ENCODE data around the gene PLAGL1.

The PLAGL1 gene

GRCh38 chr6:143970456-143971218 is 37.4 kb downstream of the PLAGL1 start:
- no peak for TF ChIP-seq YY1 (IDR thresholded peaks at IDR 0.05; ENCODE audit: insufficient read depth, insufficient read length)
- TF ChIP-seq ZNF274 (IDR thresholded peaks at IDR 0.05; ENCODE audit: low read depth, low read length) = no peak
- no peak for TF ChIP-seq SUZ12 (IDR thresholded peaks at IDR 0.05; ENCODE audit: extremely low read depth, insufficient read depth, insufficient read length)
- H3K9ac ChIP-seq (ENCODE audit: insufficient read length, low read depth) = no peak overlapping the region
- peaks cover under 1% of the 10 kb centered on the region for H3K4me1 ChIP-seq (ENCODE audit: insufficient read depth, insufficient read length)
- peaks cover 85% of the 10 kb centered on the region for H3K27me3 ChIP-seq (ENCODE audit: insufficient read depth, insufficient read length)
- no peak overlapping the region for H3K4me3 ChIP-seq (ENCODE audit: insufficient read length, low read depth)
- H3K9me3 ChIP-seq (ENCODE audit: insufficient read depth, low read length) = no peaks in the 10 kb centered on the region
- no peaks in the 10 kb centered on the region for H3K36me3 ChIP-seq (ENCODE audit: insufficient read depth, insufficient read length, low read length)
- DNase-seq (ENCODE audit: low read depth, low spot score) = no peak

GRCh38 chr6:143969077-143969476 is 39.0 kb downstream of the PLAGL1 start:
- TF ChIP-seq SUZ12 (IDR thresholded peaks at IDR 0.05; ENCODE audit: extremely low read depth, insufficient read depth, insufficient read length) = no peak
- no peaks in the 10 kb centered on the region for H3K36me3 ChIP-seq (ENCODE audit: insufficient read depth, insufficient read length, low read length)
- H3K27me3 ChIP-seq (ENCODE audit: insufficient read depth, insufficient read length) = peaks cover 83% of the 10 kb centered on the region
- H3K9me3 ChIP-seq (ENCODE audit: insufficient read depth, low read length) = no peaks in the 10 kb centered on the region; the same call in 1 of the 2 replicates
- H3K9ac ChIP-seq (ENCODE audit: insufficient read length, low read depth) = no peak overlapping the region
- DNase-seq (ENCODE audit: low read depth, low spot score) = peak; percentile 25
- no peak overlapping the region for H3K4me3 ChIP-seq (ENCODE audit: insufficient read length, low read depth)
- peaks cover 3% of the 10 kb centered on the region for H3K4me1 ChIP-seq (ENCODE audit: insufficient read depth, insufficient read length)

GRCh38 chr6:143967706-143968376 is 40.2 kb downstream of the PLAGL1 start:
- peaks cover 7% of the 10 kb centered on the region for H3K4me1 ChIP-seq (ENCODE audit: insufficient read depth, insufficient read length)
- H3K9me3 ChIP-seq (ENCODE audit: insufficient read depth, low read length) = no peaks in the 10 kb centered on the region; the same call in 1 of the 2 replicates
- H3K9ac ChIP-seq (ENCODE audit: insufficient read length, low read depth) = no peak overlapping the region
- H3K27me3 ChIP-seq (ENCODE audit: insufficient read depth, insufficient read length) = peaks cover 92% of the 10 kb centered on the region
- DNase-seq (ENCODE audit: low read depth, low spot score) = no peak
- no peaks in the 10 kb centered on the region for H3K36me3 ChIP-seq (ENCODE audit: insufficient read depth, insufficient read length, low read length)
- H3K4me3 ChIP-seq (ENCODE audit: insufficient read length, low read depth) = no peak overlapping the region
- TF ChIP-seq YY1 (IDR thresholded peaks at IDR 0.05; ENCODE audit: insufficient read depth, insufficient read length) = no peak
- no peak for TF ChIP-seq ZNF274 (IDR thresholded peaks at IDR 0.05; ENCODE audit: low read depth, low read length)
- no peak for TF ChIP-seq SUZ12 (IDR thresholded peaks at IDR 0.05; ENCODE audit: extremely low read depth, insufficient read depth, insufficient read length)

GRCh38 chr6:143966312-143966711 is 41.7 kb downstream of the PLAGL1 start:
- H3K27me3 ChIP-seq (ENCODE audit: insufficient read depth, insufficient read length) = peaks cover 97% of the 10 kb centered on the region
- no peak overlapping the region for H3K4me3 ChIP-seq (ENCODE audit: insufficient read length, low read depth)
- H3K4me1 ChIP-seq (ENCODE audit: insufficient read depth, insufficient read length) = peaks cover 8% of the 10 kb centered on the region
- no peak for DNase-seq (ENCODE audit: low read depth, low spot score)
- no peaks in the 10 kb centered on the region for H3K36me3 ChIP-seq (ENCODE audit: insufficient read depth, insufficient read length, low read length)
- TF ChIP-seq YY1 (IDR thresholded peaks at IDR 0.05; ENCODE audit: insufficient read depth, insufficient read length) (no peak), SUZ12 (IDR thresholded peaks at IDR 0.05; ENCODE audit: extremely low read depth, insufficient read depth, insufficient read length) (no peak), ZNF274 (IDR thresholded peaks at IDR 0.05; ENCODE audit: low read depth, low read length) (no peak)
- no peak overlapping the region for H3K9ac ChIP-seq (ENCODE audit: insufficient read length, low read depth)
- H3K9me3 ChIP-seq (ENCODE audit: insufficient read depth, low read length) = no peaks in the 10 kb centered on the region; the same call in 1 of the 2 replicates

GRCh38 chr6:143965503-143966171 is 42.4 kb downstream of the PLAGL1 start:
- Histone ChIP-seq H3K9me3 (ENCODE audit: insufficient read depth, low read length) (no peaks in the 10 kb centered on the region; the same call in 1 of the 2 replicates), H3K4me1 (ENCODE audit: insufficient read depth, insufficient read length) (peaks cover 8% of the 10 kb centered on the region), H3K36me3 (ENCODE audit: insufficient read depth, insufficient read length, low read length) (no peaks in the 10 kb centered on the region), H3K9ac (ENCODE audit: insufficient read length, low read depth) (no peak overlapping the region), H3K4me3 (ENCODE audit: insufficient read length, low read depth) (no peak overlapping the region), H3K27me3 (ENCODE audit: insufficient read depth, insufficient read length) (peaks cover 97% of the 10 kb centered on the region)
- DNase-seq (ENCODE audit: low read depth, low spot score) = no peak
- no peak for TF ChIP-seq YY1 (IDR thresholded peaks at IDR 0.05; ENCODE audit: insufficient read depth, insufficient read length)
- no peak for TF ChIP-seq ZNF274 (IDR thresholded peaks at IDR 0.05; ENCODE audit: low read depth, low read length)
- no peak for TF ChIP-seq SUZ12 (IDR thresholded peaks at IDR 0.05; ENCODE audit: extremely low read depth, insufficient read depth, insufficient read length)

- no peaks in the 10 kb centered on the region; the same call in 1 of the 2 replicates for H3K9me3 ChIP-seq (ENCODE audit: insufficient read depth, low read length)
- no peaks in the 10 kb centered on the region for H3K36me3 ChIP-seq (ENCODE audit: insufficient read depth, insufficient read length, low read length)
- peaks cover 97% of the 10 kb centered on the region for H3K27me3 ChIP-seq (ENCODE audit: insufficient read depth, insufficient read length)
- peaks cover 8% of the 10 kb centered on the region for H3K4me1 ChIP-seq (ENCODE audit: insufficient read depth, insufficient read length)
- H3K9ac ChIP-seq (ENCODE audit: insufficient read length, low read depth) = no peak overlapping the region
- no peak for DNase-seq (ENCODE audit: low read depth, low spot score)
- no peak overlapping the region for H3K4me3 ChIP-seq (ENCODE audit: insufficient read length, low read depth)
- TF ChIP-seq SUZ12 (IDR thresholded peaks at IDR 0.05; ENCODE audit: extremely low read depth, insufficient read depth, insufficient read length) (no peak), YY1 (IDR thresholded peaks at IDR 0.05; ENCODE audit: insufficient read depth, insufficient read length) (no peak), ZNF274 (IDR thresholded peaks at IDR 0.05; ENCODE audit: low read depth, low read length) (no peak)
These were observed 43.4 kb downstream of the PLAGL1 start for GRCh38 chr6:143964674-143965081.

Data from NT2/D1 (cell line).